ENCODE results near the gene ZNF529. TPM values are rescaled to one million over a fixed set of nuclear protein-coding genes. Genes with fewer than 3 reads are reported as not detected.

The ZNF529 gene
- total RNA-seq, 1 donor from 2014 or later = 3.8 TPM

- TF ChIP-seq CTCF (IDR thresholded peaks at IDR 0.05) = no peak
Measured at GRCh38 chr19:36501973-36502372, 71.1 kb downstream of the ZNF529 start.

GRCh38 chr19:36497001-36497400, 76.1 kb downstream of the ZNF529 start:
- H3K9me3 ChIP-seq = peaks cover 31 to 44% of the 10 kb centered on the region in 2 donors

More at GRCh38 chr19:36501973-36502372, 71.1 kb downstream of the ZNF529 start:
- no peak overlapping the region for H3K4me3 ChIP-seq
- intact Hi-C loops (cut with DNase I) = no loop called here
- H3K36me3 ChIP-seq = no peaks in the 10 kb centered on the region
- H3K27ac ChIP-seq = no peak overlapping the region
- H3K4me1 ChIP-seq = no peaks in the 10 kb centered on the region
- H3K9me3 ChIP-seq = peaks cover 76 to 86% of the 10 kb centered on the region in 2 donors
- no peaks in the 10 kb centered on the region for H3K27me3 ChIP-seq
- no peak for DNase-seq (ENCODE audit: low spot score in 2 of 2)

More at GRCh38 chr19:36497001-36497400, 76.1 kb downstream of the ZNF529 start:
- Histone ChIP-seq H3K4me3 (no peak overlapping the region), H3K4me1 (no peaks in the 10 kb centered on the region), H3K27me3 (no peaks in the 10 kb centered on the region), H3K36me3 (no peaks in the 10 kb centered on the region), H3K27ac (no peak overlapping the region)
- TF ChIP-seq CTCF (IDR thresholded peaks at IDR 0.05) = no peak
- intact Hi-C loops (cut with DNase I) = no loop called here
- no peak for DNase-seq (ENCODE audit: low spot score in 2 of 2)

Other genes starting within 250 kb of the ZNF529 start
- gene ZFP14, start 194.1 kb downstream of the ZNF529 start, total RNA-seq = 1.2 TPM
- gene ZFP82, start 154.6 kb downstream of the ZNF529 start, total RNA-seq = 1.3 TPM
- gene ZNF566, start 83.7 kb downstream of the ZNF529 start, total RNA-seq = 9.9 TPM
- gene ZNF260, start 45.0 kb downstream of the ZNF529 start, total RNA-seq = 2.1 TPM
- gene ZNF382, start 32.0 kb upstream of the ZNF529 start, total RNA-seq = 0.32 TPM
- gene ZNF461, start 93.5 kb upstream of the ZNF529 start, total RNA-seq = not detected
- gene ZNF567, start 114.3 kb upstream of the ZNF529 start, total RNA-seq = 3.7 TPM
- 5.1 TPM for gene ZNF850, start 199.5 kb upstream of the ZNF529 start, total RNA-seq